C4-2B (cell line): Measurements from ENCODE around the gene RAPGEF4.

Experiments
- ZFX ChIP-seq: fragments of 450-650 bp; IDR thresholded peaks from 2 replicates; pipeline ENCODE4 v1.6.1; 2017
- TF ChIP-seq, protein P1 (sequence below): fragments of 450-650 bp; conservative IDR thresholded peaks from 2 replicates; pipeline ENCODE4 v1.5.1; 2017; ENCODE audit warnings: mild to moderate bottlenecking

DNA sequence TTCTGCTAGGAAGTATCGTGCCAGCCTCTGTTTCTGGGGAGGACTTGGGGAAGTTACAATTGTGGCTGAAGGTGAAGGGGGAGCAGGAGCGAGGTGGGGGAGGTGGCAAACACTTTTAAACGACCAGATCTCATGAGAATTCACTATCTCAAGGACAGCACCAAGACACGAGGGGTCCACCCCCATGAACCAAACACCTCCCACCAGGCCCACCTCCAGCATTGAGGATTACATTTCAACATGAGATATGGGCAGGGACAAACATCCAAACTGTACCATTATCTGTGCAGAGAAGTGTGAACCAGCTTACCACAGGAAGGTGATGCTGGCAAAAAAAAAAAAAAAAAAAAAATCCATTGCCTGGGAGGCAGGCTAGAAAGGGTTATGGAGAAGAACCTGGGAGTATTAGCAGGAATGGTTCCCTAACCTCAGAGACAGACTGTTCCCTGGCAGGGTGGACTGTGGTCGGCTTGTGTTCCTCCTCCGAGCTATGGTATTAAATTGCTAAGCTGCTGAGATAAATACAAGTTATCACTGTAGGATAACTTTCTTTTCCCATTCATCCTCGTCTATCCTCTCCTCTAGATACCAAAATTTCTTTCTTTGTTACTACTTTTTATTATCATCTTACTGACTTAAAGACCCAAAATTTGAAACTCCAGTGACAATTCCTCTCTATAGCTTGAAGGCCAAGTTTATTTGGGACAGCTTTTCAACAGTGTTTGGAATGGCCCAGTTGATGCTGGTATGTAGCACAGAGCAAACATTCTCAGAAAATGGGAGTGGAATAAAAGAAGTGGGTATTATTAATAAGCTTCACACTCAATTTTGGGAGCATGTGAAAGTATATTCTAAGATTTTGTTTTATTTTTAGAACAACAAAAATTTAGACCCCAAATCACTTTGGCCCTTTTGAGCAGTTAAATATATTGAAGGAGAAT is 266.3 kb downstream of the RAPGEF4 start:
- TF ChIP-seq, protein P1, sequence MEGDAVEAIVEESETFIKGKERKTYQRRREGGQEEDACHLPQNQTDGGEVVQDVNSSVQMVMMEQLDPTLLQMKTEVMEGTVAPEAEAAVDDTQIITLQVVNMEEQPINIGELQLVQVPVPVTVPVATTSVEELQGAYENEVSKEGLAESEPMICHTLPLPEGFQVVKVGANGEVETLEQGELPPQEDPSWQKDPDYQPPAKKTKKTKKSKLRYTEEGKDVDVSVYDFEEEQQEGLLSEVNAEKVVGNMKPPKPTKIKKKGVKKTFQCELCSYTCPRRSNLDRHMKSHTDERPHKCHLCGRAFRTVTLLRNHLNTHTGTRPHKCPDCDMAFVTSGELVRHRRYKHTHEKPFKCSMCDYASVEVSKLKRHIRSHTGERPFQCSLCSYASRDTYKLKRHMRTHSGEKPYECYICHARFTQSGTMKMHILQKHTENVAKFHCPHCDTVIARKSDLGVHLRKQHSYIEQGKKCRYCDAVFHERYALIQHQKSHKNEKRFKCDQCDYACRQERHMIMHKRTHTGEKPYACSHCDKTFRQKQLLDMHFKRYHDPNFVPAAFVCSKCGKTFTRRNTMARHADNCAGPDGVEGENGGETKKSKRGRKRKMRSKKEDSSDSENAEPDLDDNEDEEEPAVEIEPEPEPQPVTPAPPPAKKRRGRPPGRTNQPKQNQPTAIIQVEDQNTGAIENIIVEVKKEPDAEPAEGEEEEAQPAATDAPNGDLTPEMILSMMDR: no peak
- no peak for TF ChIP-seq ZFX
